Measurements from ENCODE around the gene TRIP6. TPM values are rescaled to one million over a fixed set of nuclear protein-coding genes. Genes with fewer than 3 reads are reported as not detected.
A peak's percentile ranks its signal among the peaks of the same experiment; 100 is the strongest.
"Not testable (repeated sequence)": the region's sequence is repeated elsewhere in the genome, so short reads cannot be mapped to it uniquely, and the experiment has no call there.

Gene TRIP6
- total RNA-seq, 1 donor from 2014 or later, result 78.9 TPM

DNA sequence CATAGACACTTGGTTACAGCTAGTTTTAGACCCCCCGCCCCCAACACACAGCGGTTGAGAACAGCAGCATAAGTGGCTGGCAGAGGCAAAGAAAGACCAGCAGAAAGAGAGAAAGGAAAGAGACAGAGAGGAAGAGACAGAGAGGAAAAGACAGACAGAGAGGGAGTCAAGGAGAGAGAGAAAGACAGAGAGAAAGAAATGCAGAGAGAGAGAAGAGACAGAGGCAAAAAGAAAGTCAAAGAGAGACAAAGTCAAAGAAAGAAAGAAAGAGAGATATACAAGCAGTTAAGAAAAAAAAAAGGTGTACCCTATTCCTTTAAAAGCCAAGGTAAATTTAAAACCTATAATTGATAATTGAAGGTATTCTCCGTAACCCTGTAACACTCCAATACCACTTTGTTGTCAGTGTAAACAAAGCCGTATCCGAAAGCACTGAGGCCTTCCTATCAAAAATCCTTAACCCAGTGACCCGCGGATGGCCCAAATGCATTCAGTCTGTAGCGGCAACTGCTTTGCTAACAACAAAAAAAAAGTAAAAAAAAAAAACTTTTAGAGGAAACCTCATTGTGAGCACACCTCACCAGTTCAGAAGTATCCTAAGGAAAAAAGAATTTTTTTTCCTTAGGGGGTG lies 26.6 kb upstream of the TRIP6 start:
- Mint-ChIP-seq H3K27me3 (no peaks in the 10 kb centered on the region), H3K36me3 (no peaks in the 10 kb centered on the region), H3K9me3 (no peaks in the 10 kb centered on the region), H3K4me1 (ENCODE audit: unreplicated experiment) (peaks cover 25% of the 10 kb centered on the region), H3K4me3 (peak overlapping the region; percentile 12), H3K27ac (no peak overlapping the region)
- no peak for DNase-seq (ENCODE audit: extremely low spot score, unreplicated experiment)
- TF ChIP-seq, protein P1, sequence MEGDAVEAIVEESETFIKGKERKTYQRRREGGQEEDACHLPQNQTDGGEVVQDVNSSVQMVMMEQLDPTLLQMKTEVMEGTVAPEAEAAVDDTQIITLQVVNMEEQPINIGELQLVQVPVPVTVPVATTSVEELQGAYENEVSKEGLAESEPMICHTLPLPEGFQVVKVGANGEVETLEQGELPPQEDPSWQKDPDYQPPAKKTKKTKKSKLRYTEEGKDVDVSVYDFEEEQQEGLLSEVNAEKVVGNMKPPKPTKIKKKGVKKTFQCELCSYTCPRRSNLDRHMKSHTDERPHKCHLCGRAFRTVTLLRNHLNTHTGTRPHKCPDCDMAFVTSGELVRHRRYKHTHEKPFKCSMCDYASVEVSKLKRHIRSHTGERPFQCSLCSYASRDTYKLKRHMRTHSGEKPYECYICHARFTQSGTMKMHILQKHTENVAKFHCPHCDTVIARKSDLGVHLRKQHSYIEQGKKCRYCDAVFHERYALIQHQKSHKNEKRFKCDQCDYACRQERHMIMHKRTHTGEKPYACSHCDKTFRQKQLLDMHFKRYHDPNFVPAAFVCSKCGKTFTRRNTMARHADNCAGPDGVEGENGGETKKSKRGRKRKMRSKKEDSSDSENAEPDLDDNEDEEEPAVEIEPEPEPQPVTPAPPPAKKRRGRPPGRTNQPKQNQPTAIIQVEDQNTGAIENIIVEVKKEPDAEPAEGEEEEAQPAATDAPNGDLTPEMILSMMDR (conservative IDR thresholded peaks at IDR 0.05), result no peak

DNA sequence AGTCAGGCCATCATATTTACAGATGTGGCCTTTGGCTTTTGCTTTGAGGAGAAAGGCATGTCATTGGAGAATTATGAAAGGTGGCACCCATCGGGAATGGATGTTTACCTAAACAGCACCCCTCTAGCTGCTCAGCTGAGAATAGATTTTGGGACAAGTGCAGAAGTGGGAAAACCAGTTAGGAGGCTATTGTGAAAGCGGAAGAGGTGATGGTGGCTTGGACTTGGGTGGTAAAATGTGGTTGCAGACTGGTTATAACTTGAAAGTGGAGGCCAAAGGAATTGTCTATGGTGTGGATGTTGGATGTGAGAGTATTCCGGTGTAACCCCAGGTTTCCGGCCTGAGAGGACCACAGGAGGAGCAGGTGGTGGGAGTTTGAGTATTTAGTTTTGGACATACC lies 19.8 kb upstream of the TRIP6 start:
- TF ChIP-seq, protein P1 (conservative IDR thresholded peaks at IDR 0.05), result no peak
- Mint-ChIP-seq H3K4me1 (ENCODE audit: unreplicated experiment) (peaks cover 4% of the 10 kb centered on the region), H3K4me3 (no peak overlapping the region), H3K36me3 (no peaks in the 10 kb centered on the region), H3K9me3 (no peaks in the 10 kb centered on the region), H3K27me3 (no peaks in the 10 kb centered on the region), H3K27ac (no peak overlapping the region)
- DNase-seq (ENCODE audit: extremely low spot score, unreplicated experiment), result no peak

DNA sequence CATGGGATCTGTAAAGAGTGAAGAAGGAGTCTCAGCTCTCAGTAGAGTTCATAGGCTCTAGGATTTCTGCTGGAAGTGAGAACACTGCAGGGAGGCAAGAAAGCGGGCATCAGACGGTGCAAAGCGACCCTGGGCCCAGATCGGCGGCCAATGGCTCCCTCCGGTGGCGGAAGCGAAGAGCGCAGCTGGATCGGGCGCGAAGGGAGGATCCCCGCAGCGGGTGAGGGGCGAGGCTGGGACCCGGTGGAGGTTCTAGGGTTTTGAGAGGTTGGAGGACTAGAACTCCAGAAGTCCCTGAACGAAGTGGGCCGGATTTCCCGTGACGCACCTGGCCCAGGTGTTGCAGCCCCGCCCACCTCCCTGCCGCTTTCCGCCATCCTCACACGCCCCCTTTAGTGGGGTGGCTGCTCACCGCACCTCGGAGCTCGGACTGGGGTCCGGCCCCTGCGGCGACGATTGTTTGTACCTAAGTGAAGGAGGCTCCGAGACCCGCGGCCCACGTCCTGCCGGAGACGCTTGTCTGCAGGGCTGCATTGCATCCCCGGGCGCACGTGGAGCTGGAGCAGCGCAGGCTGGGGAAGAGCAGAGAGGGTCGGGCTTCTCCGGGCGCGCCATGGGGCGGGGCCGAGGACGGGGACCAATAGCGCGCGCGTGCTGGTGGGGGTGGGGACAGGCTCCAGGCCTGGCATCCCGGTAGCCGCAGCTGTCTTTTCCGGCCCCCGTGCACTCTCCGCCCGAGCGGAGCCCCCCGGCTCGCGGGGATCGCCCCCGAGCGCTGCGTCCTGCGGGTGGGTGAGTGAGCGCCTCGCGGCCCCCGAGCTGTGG lies 14.9 kb upstream of the TRIP6 start, which contains the start of gene SLC12A9:
Gene SLC12A9, plus strand, starts transcription at position 666 of the 825 bp plus-strand sequence. CDS start 1,485 bp downstream, outside the sequence.
- TF ChIP-seq, protein P1 (conservative IDR thresholded peaks at IDR 0.05), result peak; percentile 99
- H3K27ac Mint-ChIP-seq, result peak within 1 kb of the TSS; percentile 64
- peak; percentile 91 for DNase-seq (ENCODE audit: extremely low spot score, unreplicated experiment)
- H3K4me3 Mint-ChIP-seq, result peak within 1 kb of the TSS; percentile 91
- H3K27me3 Mint-ChIP-seq, result no peaks in the 10 kb centered on the region
- peaks cover 4% of the 10 kb centered on the region for H3K4me1 Mint-ChIP-seq (ENCODE audit: unreplicated experiment)
- H3K9me3 Mint-ChIP-seq, result no peaks in the 10 kb centered on the region
- H3K36me3 Mint-ChIP-seq, result no peaks in the 10 kb centered on the region

DNA sequence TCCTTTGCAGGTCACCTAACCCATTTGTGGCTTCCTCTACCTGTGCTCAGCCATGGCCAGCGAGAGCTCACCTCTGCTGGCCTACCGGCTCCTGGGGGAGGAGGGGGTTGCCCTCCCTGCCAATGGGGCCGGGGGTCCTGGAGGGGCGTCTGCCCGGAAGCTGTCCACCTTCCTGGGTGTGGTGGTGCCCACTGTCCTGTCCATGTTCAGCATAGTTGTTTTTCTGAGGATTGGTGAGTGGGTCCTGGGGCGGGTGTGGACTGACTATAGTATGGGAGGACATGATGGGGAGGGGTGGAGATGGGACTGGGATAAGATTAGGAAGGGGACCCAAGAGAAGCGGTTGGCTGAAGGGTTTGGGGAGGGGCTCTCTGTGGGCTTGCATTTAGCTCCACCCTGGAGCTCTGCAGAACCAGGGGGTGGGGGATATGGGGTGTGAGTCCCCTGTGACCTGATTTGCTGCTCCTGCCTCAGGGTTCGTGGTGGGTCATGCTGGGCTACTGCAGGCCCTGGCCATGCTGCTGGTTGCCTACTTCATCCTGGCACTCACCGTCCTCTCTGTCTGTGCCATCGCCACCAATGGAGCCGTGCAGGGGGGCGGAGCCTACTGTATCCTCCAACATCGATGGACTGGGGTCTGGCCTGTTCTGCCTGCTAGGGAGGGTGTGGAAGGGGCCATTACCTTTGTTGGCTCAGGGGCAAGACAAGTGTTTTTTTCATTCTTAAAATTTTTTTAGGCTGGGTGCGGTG lies 12.9 kb upstream of the TRIP6 start:
- Mint-ChIP-seq H3K36me3 (no peaks in the 10 kb centered on the region), H3K9me3 (no peaks in the 10 kb centered on the region), H3K27me3 (no peaks in the 10 kb centered on the region), H3K27ac (no peak overlapping the region), H3K4me3 (no peak overlapping the region), H3K4me1 (ENCODE audit: unreplicated experiment) (peaks cover 4% of the 10 kb centered on the region)
- TF ChIP-seq, protein P1 (conservative IDR thresholded peaks at IDR 0.05), result no peak
- no peak for DNase-seq (ENCODE audit: extremely low spot score, unreplicated experiment)

DNA sequence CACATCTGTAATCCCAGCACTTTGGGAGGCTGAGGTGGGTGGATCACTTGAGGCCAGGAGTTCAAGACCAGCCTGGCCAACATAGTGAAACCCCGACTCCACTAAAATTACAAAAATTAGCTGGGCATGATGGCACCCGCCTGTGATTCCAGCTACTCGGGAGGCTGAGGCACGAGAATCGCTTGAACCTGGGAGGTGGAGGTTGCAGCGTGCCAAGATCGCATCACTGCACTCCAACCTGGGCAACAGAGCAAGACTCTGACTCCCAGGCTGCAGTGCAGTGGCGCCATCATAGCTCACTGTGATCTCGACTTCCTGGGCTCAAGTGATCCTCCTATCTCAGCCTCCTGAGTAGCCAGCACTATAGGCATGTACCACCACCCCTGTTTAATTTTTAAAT lies 12.3 kb upstream of the TRIP6 start:
- H3K9me3 Mint-ChIP-seq; H3K4me1 Mint-ChIP-seq (ENCODE audit: unreplicated experiment); H3K4me3 Mint-ChIP-seq; H3K27me3 Mint-ChIP-seq; DNase-seq (ENCODE audit: extremely low spot score, unreplicated experiment); H3K27ac Mint-ChIP-seq; H3K36me3 Mint-ChIP-seq: not testable (repeated sequence)

Data from type B pancreatic cell (in vitro differentiated cells).